ENCODE measurements around the gene RUNX1.

DNA sequence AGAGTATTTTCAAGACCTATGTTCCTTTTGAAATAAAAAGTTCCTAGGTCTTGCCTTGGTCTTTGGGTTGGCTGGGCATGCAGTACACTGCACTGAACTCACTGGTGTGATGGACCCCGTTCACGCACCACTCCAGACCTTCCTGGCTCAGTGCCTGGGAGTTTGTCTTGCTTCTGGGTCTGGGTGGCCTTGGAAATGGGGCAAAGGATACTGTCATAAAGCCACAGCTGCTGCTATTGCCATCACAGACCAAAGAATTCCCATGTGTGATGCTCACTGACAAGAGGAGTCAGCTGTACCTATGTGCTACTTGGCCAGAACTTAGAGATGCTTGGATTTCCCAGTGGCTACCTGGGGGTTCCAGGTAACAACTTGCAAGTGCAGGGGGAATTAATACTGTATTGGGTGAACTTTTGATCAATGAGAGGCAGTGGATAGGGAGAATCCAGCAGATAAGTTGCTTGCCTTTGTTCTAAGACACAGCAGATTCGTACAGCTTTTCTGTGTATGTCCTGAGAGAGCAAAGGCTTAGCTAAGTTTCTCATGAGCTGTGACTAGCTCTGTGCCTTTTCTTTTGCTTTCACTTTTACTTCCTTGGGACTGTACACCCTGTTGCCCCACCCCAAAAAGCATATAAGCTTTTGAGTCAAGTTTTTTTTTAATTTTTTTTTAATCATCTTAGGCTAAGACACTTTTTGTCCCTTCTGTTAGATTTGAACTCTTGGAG, 115.3 kb downstream of the RUNX1 start:
- TF ChIP-seq, protein P1, sequence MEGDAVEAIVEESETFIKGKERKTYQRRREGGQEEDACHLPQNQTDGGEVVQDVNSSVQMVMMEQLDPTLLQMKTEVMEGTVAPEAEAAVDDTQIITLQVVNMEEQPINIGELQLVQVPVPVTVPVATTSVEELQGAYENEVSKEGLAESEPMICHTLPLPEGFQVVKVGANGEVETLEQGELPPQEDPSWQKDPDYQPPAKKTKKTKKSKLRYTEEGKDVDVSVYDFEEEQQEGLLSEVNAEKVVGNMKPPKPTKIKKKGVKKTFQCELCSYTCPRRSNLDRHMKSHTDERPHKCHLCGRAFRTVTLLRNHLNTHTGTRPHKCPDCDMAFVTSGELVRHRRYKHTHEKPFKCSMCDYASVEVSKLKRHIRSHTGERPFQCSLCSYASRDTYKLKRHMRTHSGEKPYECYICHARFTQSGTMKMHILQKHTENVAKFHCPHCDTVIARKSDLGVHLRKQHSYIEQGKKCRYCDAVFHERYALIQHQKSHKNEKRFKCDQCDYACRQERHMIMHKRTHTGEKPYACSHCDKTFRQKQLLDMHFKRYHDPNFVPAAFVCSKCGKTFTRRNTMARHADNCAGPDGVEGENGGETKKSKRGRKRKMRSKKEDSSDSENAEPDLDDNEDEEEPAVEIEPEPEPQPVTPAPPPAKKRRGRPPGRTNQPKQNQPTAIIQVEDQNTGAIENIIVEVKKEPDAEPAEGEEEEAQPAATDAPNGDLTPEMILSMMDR (IDR thresholded peaks at IDR 0.05), result no peak
- TF ChIP-seq POLR2A (IDR thresholded peaks at IDR 0.05) (no peak), POLR2AphosphoS5 (IDR thresholded peaks at IDR 0.05; ENCODE audit: insufficient read depth in 1 of 2, low read depth in 1 of 2) (no peak)

All from vagina (tissue), 2 donors.